Tibial nerve (tissue), 4 donors: Measurements from ENCODE around the gene TYRO3. TPM values are rescaled to one million over a fixed set of nuclear protein-coding genes. Genes with fewer than 3 reads are reported as not detected.
A peak's percentile ranks its signal among the peaks of the same experiment; 100 is the strongest.

Source experiments
- DNase-seq, 2 donors: peaks; one replicate each; pipeline ENCODE4 v3.0.0-alpha.2; 2019; ENCODE audit warnings: low spot score in 2 of 2
- H3K27ac ChIP-seq, 4 donors: fragments of 200-600 bp; sonication (generic) in 3 of 4; one replicate each; pipeline ENCODE4 v1.5.1; 2017 to 2019; ENCODE audit warnings: mild to moderate bottlenecking in 1 of 4
- H3K27me3 ChIP-seq, 2 donors: fragments of 200-600 bp; sonication (generic) in 1 of 2; one replicate each; pipeline versions ENCODE4 v1.5.1 to v1.6.0; 2017 to 2019
- H3K36me3 ChIP-seq, 3 donors: fragments of 200-600 bp; sonication (generic); one replicate each; pipeline ENCODE4 v1.5.1; 2018 to 2019
- H3K4me1 ChIP-seq, 4 donors: fragments of 200-600 bp; sonication (generic) in 3 of 4; one replicate each; pipeline ENCODE4 v1.5.1; 2017 to 2019
- H3K4me3 ChIP-seq, 4 donors: fragments of 200-600 bp; sonication (generic) in 3 of 4; one replicate each; pipeline ENCODE4 v1.5.1; 2017 to 2019; ENCODE audit warnings: mild to moderate bottlenecking in 1 of 4, moderate library complexity in 1 of 4
- H3K9me3 ChIP-seq, 4 donors: fragments of 200-600 bp; sonication (generic) in 3 of 4; one replicate each; pipeline ENCODE4 v1.5.1; 2017 to 2019
- EP300 ChIP-seq, 2 donors: sonication (generic); formaldehyde crosslinking; IDR thresholded peaks; one replicate each; pipeline ENCODE4 v1.6.1; 2017; ENCODE audit warnings: antibody characterized with exemption in 2 of 2, mild to moderate bottlenecking in 1 of 2
- POLR2A ChIP-seq, 2 donors: fragments of 450-650 bp; IDR thresholded peaks; one replicate each; pipeline ENCODE4 v1.6.1; 2017; ENCODE audit warnings: antibody characterized with exemption in 2 of 2, mild to moderate bottlenecking in 2 of 2, moderate library complexity in 2 of 2
- WGBS, 2 donors: methylation state at CpG; one replicate each; pipeline ENCODE4 v1.1.5; 2018; 5-methylcytosine and 5-hydroxymethylcytosine counted together
- total RNA-seq, 4 donors: library from RNA; depleted of rRNA; stranded (reverse); fragments of >200 nt; gene quantifications; one replicate each; pipeline ENCODE4 v1.1.0, GENCODE V29; 2016
- TF ChIP-seq, protein P1 (sequence below), 5 experiments: fragments of 200-600 bp in 3 of 5; fragments of 450-650 bp in 2 of 5; sonication (generic) in 3 of 5; IDR thresholded peaks; one replicate each; pipeline ENCODE4 v1.5.1; 2016 to 2019; ENCODE audit warnings: antibody characterized with exemption in 5 of 5, mild to moderate bottlenecking in 3 of 5, moderate library complexity in 2 of 5

The TYRO3 gene
- total RNA-seq, 4 donors from 2014 or later: 21.0 to 28.5 (median 23.9) TPM

DNA sequence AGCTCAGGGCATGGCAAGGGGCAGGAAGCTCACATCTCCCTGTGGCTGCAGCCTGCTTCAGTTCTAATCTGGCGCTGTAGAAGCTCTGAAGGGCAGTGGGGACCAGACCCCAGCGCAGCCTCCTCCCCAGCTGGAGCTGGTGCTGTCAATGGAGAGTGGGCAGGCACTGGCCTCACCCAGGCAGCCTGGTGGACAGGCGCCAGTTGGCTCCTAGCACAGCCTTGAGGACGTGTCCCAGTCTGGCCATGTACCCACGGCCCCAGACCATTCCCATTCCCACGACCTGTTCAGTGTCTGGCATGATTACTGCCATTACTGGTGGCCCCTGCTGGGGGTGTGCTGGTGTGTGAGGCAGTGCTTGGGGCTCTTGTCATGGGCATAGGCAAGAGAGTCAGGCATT, 16.3 kb downstream of the TYRO3 start:
- WGBS, 2 donors: 80 to 83% methylated on average over 1 to 4 of the region's 6 CpGs
- no peaks in the 10 kb centered on the region for H3K27me3 ChIP-seq
- TF ChIP-seq, protein P1, sequence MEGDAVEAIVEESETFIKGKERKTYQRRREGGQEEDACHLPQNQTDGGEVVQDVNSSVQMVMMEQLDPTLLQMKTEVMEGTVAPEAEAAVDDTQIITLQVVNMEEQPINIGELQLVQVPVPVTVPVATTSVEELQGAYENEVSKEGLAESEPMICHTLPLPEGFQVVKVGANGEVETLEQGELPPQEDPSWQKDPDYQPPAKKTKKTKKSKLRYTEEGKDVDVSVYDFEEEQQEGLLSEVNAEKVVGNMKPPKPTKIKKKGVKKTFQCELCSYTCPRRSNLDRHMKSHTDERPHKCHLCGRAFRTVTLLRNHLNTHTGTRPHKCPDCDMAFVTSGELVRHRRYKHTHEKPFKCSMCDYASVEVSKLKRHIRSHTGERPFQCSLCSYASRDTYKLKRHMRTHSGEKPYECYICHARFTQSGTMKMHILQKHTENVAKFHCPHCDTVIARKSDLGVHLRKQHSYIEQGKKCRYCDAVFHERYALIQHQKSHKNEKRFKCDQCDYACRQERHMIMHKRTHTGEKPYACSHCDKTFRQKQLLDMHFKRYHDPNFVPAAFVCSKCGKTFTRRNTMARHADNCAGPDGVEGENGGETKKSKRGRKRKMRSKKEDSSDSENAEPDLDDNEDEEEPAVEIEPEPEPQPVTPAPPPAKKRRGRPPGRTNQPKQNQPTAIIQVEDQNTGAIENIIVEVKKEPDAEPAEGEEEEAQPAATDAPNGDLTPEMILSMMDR (IDR thresholded peaks at IDR 0.05): no peak
- TF ChIP-seq EP300 (IDR thresholded peaks at IDR 0.05) (no peak), POLR2A (IDR thresholded peaks at IDR 0.05) (no peak)
- no peaks in the 10 kb centered on the region for H3K9me3 ChIP-seq
- no peak overlapping the region for H3K4me3 ChIP-seq
- peaks cover 0 to 60% (median 0%) of the 10 kb centered on the region in 3 donors for H3K36me3 ChIP-seq
- peak overlapping the region in 1 of 4 donors; percentile 37 for H3K27ac ChIP-seq
- H3K4me1 ChIP-seq: peaks cover 0 to 29% (median 0%) of the 10 kb centered on the region in 4 donors
- no peak for DNase-seq

- DNase-seq: no peak
- Histone ChIP-seq H3K9me3 (no peaks in the 10 kb centered on the region), H3K36me3 (peaks cover 0 to 31% (median 0%) of the 10 kb centered on the region in 3 donors), H3K27me3 (no peaks in the 10 kb centered on the region), H3K27ac (peak overlapping the region in 3 of 4 donors; percentile 56 to 79 (median 75)), H3K4me1 (peaks cover 0 to 29% (median 0%) of the 10 kb centered on the region in 4 donors), H3K4me3 (no peak overlapping the region)
- TF ChIP-seq, protein P1 (IDR thresholded peaks at IDR 0.05): no peak
- TF ChIP-seq POLR2A (IDR thresholded peaks at IDR 0.05) (no peak), EP300 (IDR thresholded peaks at IDR 0.05) (no peak)
- 89 to 96% methylated on average over 5 to 11 of the region's 12 CpGs for whole genome bisulfite sequencing, 2 donors
Measured at GRCh38 chr15:41577863-41578735, 19.1 kb downstream of the TYRO3 start.

DNA sequence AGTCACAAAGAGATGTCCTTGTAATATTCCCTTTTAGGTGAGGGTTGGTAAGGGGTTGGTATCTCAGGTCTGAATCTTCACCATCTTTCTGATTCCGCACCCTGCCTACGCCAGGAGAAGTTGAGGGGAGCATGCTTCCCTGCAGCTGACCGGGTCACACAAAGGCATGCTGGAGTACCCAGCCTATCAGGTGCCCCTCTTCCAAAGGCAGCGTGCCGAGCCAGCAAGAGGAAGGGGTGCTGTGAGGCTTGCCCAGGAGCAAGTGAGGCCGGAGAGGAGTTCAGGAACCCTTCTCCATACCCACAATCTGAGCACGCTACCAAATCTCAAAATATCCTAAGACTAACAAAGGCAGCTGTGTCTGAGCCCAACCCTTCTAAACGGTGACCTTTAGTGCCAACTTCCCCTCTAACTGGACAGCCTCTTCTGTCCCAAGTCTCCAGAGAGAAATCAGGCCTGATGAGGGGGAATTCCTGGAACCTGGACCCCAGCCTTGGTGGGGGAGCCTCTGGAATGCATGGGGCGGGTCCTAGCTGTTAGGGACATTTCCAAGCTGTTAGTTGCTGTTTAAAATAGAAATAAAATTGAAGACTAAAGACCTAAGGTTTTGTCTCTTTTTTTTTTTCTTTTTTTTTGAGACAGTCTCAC, 19.8 kb downstream of the TYRO3 start:
- no peaks in the 10 kb centered on the region for H3K9me3 ChIP-seq
- no peak for DNase-seq
- H3K4me3 ChIP-seq: no peak overlapping the region
- TF ChIP-seq, protein P1 (IDR thresholded peaks at IDR 0.05): no peak
- peak in 1 of 2 donors; percentile 6 for TF ChIP-seq EP300 (IDR thresholded peaks at IDR 0.05)
- no peaks in the 10 kb centered on the region for H3K27me3 ChIP-seq
- WGBS, 2 donors: 34 to 57% methylated on average over 9 of the region's 9 CpGs
- peak overlapping the region; percentile 23 to 79 (median 66) for H3K27ac ChIP-seq
- peaks cover 0 to 29% (median 0%) of the 10 kb centered on the region in 4 donors for H3K4me1 ChIP-seq
- H3K36me3 ChIP-seq: peaks cover 0 to 24% (median 0%) of the 10 kb centered on the region in 3 donors

DNA sequence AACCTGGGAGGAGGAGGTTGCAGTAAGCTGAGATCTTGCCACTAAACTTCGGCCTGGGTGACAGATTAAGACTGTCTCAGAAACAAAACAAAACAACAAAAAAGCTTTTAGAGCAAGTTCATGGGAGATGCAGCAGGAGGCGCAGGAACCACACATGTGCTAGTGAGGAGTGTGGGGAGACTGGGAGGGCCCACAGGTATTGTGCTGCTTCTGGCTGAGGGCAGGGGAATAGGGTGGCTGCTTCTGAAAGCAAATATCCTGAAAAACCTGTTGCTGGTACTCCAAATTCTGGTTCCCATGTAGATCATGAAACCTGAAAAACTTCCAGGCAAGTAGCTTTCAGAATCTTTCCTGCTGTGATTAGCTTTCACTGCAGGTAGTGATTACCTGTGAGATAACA, 22.1 kb downstream of the TYRO3 start:
- Histone ChIP-seq H3K27me3 (no peaks in the 10 kb centered on the region), H3K27ac (peak overlapping the region in 2 of 4 donors; percentile 50 to 54), H3K36me3 (peaks cover 0 to 6% (median 0%) of the 10 kb centered on the region in 3 donors), H3K4me3 (no peak overlapping the region), H3K9me3 (no peaks in the 10 kb centered on the region), H3K4me1 (peaks cover 0 to 37% (median 8%) of the 10 kb centered on the region in 4 donors)
- DNase-seq: no peak
- TF ChIP-seq EP300 (IDR thresholded peaks at IDR 0.05) (no peak), POLR2A (IDR thresholded peaks at IDR 0.05) (no peak)
- TF ChIP-seq, protein P1 (IDR thresholded peaks at IDR 0.05): no peak
- WGBS, 2 donors: 79 to 91% methylated on average over 2 of the region's 2 CpGs

DNA sequence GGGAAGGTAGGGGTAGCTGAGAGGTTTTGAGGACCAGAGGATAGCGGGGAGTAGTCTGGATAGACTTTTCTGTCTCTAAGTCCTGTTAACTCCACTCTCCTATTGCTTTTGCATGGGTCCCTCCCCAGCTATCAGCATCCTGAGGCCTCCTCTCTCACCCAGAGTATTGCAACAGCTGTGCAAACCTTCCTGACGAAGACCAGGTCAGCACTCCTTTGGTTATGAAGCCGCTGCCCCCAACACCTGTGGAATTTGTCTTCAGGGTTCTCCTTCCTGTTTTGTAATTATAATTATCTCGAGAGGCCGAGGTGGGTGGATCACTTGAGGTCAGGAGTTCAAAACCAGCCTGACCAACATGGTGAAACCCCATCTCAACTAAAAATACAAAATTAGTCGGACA, 24.8 kb downstream of the TYRO3 start:
- H3K27ac ChIP-seq: no peak overlapping the region
- no peak for DNase-seq
- no peaks in the 10 kb centered on the region for H3K27me3 ChIP-seq
- H3K4me3 ChIP-seq: no peak overlapping the region
- H3K36me3 ChIP-seq: no peaks in the 10 kb centered on the region
- WGBS, 2 donors: 74 to 76% methylated on average over 6 of the region's 6 CpGs
- peaks cover 0 to 26% (median 8%) of the 10 kb centered on the region in 4 donors for H3K4me1 ChIP-seq
- TF ChIP-seq EP300 (IDR thresholded peaks at IDR 0.05) (no peak), POLR2A (IDR thresholded peaks at IDR 0.05) (no peak)
- TF ChIP-seq, protein P1 (IDR thresholded peaks at IDR 0.05): no peak
- H3K9me3 ChIP-seq: no peaks in the 10 kb centered on the region
